ENCODE results near the gene SVIP.

DNA sequence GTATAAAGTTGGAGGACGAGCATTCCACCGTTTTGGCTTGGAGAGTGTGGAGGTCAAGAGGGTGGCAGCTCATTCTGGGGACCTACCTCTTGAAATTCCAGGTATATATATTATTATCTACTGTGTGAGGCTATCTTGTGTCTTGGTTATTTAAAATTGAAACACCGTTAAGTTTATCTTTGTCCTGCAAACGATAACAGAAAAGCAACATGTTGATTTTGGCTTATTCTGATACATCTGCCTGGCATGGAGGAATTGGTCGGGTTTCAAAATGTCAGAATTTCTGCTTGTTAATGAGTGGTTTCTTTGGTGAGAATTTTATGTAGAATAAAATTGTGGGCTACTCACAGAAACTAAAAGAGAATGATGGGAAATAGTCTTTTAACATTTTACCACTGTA lies 54.4 kb downstream of the SVIP start:
- TF ChIP-seq CTCF (IDR thresholded peaks at IDR 0.05) (no peak), POLR2A (IDR thresholded peaks at IDR 0.05) (no peak)

All from right lobe of liver (tissue), 4 donors.